ENCODE results near the gene LUC7L2.
"Not testable (repeated sequence)": the region's sequence is repeated elsewhere in the genome, so short reads cannot be mapped to it uniquely, and the experiment has no call there.

The LUC7L2 gene

GRCh38 chr7:139340808-139341057, 19.0 kb upstream of the LUC7L2 start:
- TF ChIP-seq CTCF (IDR thresholded peaks at IDR 0.05; ENCODE audit: low read length, missing control alignments): no peak
- peak overlapping the region; percentile 94 for H3K4me3 ChIP-seq (replicated peaks; ENCODE audit: low read depth, low read length)
- no peak for DNase-seq (ENCODE audit: low read depth)

- H3K4me3 ChIP-seq (replicated peaks; ENCODE audit: low read depth, low read length): peak within 1 kb of the TSS; percentile 94
- peak; percentile 96 for DNase-seq (ENCODE audit: low read depth)
- TF ChIP-seq CTCF (IDR thresholded peaks at IDR 0.05; ENCODE audit: low read length, missing control alignments): peak; percentile 17
Measured at GRCh38 chr7:139341058-139341775, 18.5 kb upstream of the LUC7L2 start, which contains the start of gene FMC1. FMC1 (plus strand) TSS chr7:139341337; CDS start chr7:139341385, 48 bp downstream.

GRCh38 chr7:139341776-139342226, 17.9 kb upstream of the LUC7L2 start:
- no peak for DNase-seq (ENCODE audit: low read depth)
- H3K4me3 ChIP-seq (replicated peaks; ENCODE audit: low read depth, low read length): peak overlapping the region; percentile 94
- no peak for TF ChIP-seq CTCF (IDR thresholded peaks at IDR 0.05; ENCODE audit: low read length, missing control alignments)

GRCh38 chr7:139345042-139345441, 14.7 kb upstream of the LUC7L2 start:
- no peak for TF ChIP-seq CTCF (IDR thresholded peaks at IDR 0.05; ENCODE audit: low read length, missing control alignments)
- no peak overlapping the region for H3K4me3 ChIP-seq (replicated peaks; ENCODE audit: low read depth, low read length)
- no peak for DNase-seq (ENCODE audit: low read depth)

- H3K4me3 ChIP-seq (replicated peaks; ENCODE audit: low read depth, low read length): no peak overlapping the region
- DNase-seq (ENCODE audit: low read depth): no peak
- no peak for TF ChIP-seq CTCF (IDR thresholded peaks at IDR 0.05; ENCODE audit: low read length, missing control alignments)
Measured at GRCh38 chr7:139351027-139351426, 8.7 kb upstream of the LUC7L2 start.

- no peak for TF ChIP-seq CTCF (IDR thresholded peaks at IDR 0.05; ENCODE audit: low read length, missing control alignments)
- DNase-seq (ENCODE audit: low read depth): no peak
- no peak overlapping the region for H3K4me3 ChIP-seq (replicated peaks; ENCODE audit: low read depth, low read length)
Measured at GRCh38 chr7:139354729-139355128, 5.0 kb upstream of the LUC7L2 start.

- DNase-seq (ENCODE audit: low read depth): peak; percentile 39
- TF ChIP-seq CTCF (IDR thresholded peaks at IDR 0.05; ENCODE audit: low read length, missing control alignments): no peak
Measured at GRCh38 chr7:139355320-139355719, 4.4 kb upstream of the LUC7L2 start.

GRCh38 chr7:139357729-139358506, 1.8 kb upstream of the LUC7L2 start:
- DNase-seq (ENCODE audit: low read depth): not testable (repeated sequence)
- H3K4me3 ChIP-seq (replicated peaks; ENCODE audit: low read depth, low read length): peak overlapping the region; percentile 95

More at GRCh38 chr7:139355320-139355719, 4.4 kb upstream of the LUC7L2 start:
- no peak overlapping the region for H3K4me3 ChIP-seq (replicated peaks; ENCODE audit: low read depth, low read length)

Measured in fibroblast of pulmonary artery (primary cell).